ENCODE measurements around the gene CD63.

- TF ChIP-seq POLR2A (IDR thresholded peaks at IDR 0.05) (no peak), CTCF (IDR thresholded peaks at IDR 0.05) (no peak), EP300 (IDR thresholded peaks at IDR 0.05) (no peak), POLR2AphosphoS5 (IDR thresholded peaks at IDR 0.05) (no peak)
Measured at GRCh38 chr12:55721601-55722213, 7.1 kb downstream of the CD63 start.
